Right lobe of liver (tissue), 6 donors: ENCODE data around the gene RCCD1. TPM values are rescaled to one million over a fixed set of nuclear protein-coding genes. Genes with fewer than 3 reads are reported as not detected.
A peak's percentile ranks its signal among the peaks of the same experiment; 100 is the strongest.

Experiments
- ATAC-seq, 4 donors: fragments of 200-7000 bp; cut with Tn5 transposase; one replicate each; pipeline ENCODE4 v1.9.1; 2020; ENCODE audit warnings: mild to moderate bottlenecking in 4 of 4, moderate library complexity in 4 of 4
- DNase-seq, 3 donors: peaks; one replicate each; pipeline ENCODE4 v3.0.0-alpha.2; 2020
- H3K27ac ChIP-seq, 3 donors: fragments of 200-600 bp; one replicate each; pipeline ENCODE4 v1.8.0; 2022
- H3K27me3 ChIP-seq, 2 donors: fragments of 200-600 bp; one replicate each; pipeline ENCODE4 v1.8.0; 2022
- H3K36me3 ChIP-seq, 4 donors: fragments of 200-600 bp; sonication (generic) in 1 of 4; one replicate each; pipeline versions ENCODE4 v1.5.1 to v1.8.0; 2017 to 2022; ENCODE audit warnings: control low read depth in 1 of 4
- H3K4me1 ChIP-seq, 4 donors: fragments of 200-600 bp; sonication (generic) in 1 of 4; one replicate each; pipeline versions ENCODE4 v1.5.1 to v1.8.0; 2017 to 2022; ENCODE audit warnings: control low read depth in 1 of 4
- H3K4me3 ChIP-seq, 3 donors: fragments of 200-600 bp; one replicate each; pipeline ENCODE4 v1.8.0; 2022
- H3K9me3 ChIP-seq, 4 donors: fragments of 200-600 bp; sonication (generic) in 1 of 4; one replicate each; pipeline versions ENCODE4 v1.5.1 to v1.8.0; 2017 to 2022; ENCODE audit warnings: control low read depth in 1 of 4
- POLR2A ChIP-seq: fragments of 450-650 bp; IDR thresholded peaks from one replicate; pipeline ENCODE4 v1.6.1; 2017; ENCODE audit warnings: antibody characterized with exemption, mild to moderate bottlenecking
- WGBS: methylation state at CpG from one replicate; pipeline ENCODE4 v1.1.6; 2018; ENCODE audit warnings: low coverage, low lambda C conversion rate; ENCODE audit not compliant: insufficient coverage; ENCODE audit errors: missing lambda C conversion rate; 5-methylcytosine and 5-hydroxymethylcytosine counted together
- intact Hi-C, 2 donors: fragments of 100-400 bp; cut with DNase I; formaldehyde crosslinking; loops; one replicate each; pipeline versions ENCODE4 v1.11.2 to v1.14.1; 2022
- total RNA-seq, 6 experiments: library from RNA; depleted of rRNA in 2 of 6; stranded (reverse); fragments of >200 nt in 2 of 6; fragmentation: NEBNext Ultra II Directional in 3 of 6; extraction: Animal tissue kit (Norgen Biotek cat#: 25700) in 3 of 6; gene quantifications; one replicate each; pipeline versions ENCODE4 v1.1.0 to v1.2.4, GENCODE V29; 2016 to 2023
- TF ChIP-seq, protein P1 (sequence below), 4 donors: fragments of 200-600 bp in 3 of 4; fragments of 450-650 bp in 1 of 4; IDR thresholded peaks; one replicate each; pipeline versions ENCODE4 v1.5.1 to v1.8.0; 2016 to 2022; ENCODE audit warnings: antibody characterized with exemption in 4 of 4, mild to moderate bottlenecking in 2 of 4
- donor health status: DM: no; HTN: yes; CAD: no.
- donor health status: DM: no; HTN: no; CAD: no.
- donor health status: DM: no; HTN: no; CAD: no.
- donor health status: DM: no; HTN: yes; CAD: no.
- donor health status: DM: no; HTN: yes; CAD: no.

Gene RCCD1
- total RNA-seq, 6 experiments from 2014 or later = 4.8 to 7.9 (median 6.6) TPM

DNA sequence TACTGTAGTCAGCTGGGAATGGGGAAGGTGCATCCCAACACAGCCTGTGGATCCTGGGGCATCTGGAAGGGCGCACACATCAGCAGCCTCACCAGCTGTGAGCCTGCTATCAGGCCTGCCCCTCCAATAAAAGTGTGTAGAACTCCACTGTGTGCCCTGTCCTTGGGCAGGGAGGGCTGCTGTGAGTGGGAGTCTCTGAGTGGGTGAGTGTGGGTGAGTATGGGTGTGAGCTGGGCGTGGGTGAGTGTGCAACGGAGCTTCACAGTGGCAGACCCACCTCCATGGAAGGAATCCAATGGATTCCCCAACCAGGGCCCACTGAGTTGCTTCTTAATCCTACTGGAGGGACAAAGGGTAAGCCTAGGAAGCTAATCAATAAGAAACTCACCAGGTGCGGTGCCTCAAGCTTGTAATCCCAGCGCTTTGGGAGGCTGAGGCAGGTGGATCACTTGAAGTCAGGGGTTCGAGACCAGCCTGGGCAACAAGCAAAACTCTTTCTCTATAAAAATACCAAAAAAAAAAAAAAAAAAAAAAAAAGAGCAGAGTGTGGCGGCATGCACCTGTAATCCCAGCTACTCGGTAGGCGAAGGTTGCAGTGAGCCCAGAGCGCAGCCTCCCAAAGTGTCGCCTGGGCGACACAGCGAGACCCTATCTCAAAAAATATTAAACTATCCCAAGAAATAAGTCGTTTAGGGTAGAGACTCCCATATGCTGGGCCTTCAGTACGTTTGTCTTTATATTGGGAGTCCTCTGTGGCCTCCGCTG, 555 bp upstream of the RCCD1 start:
- H3K27me3 ChIP-seq = no peaks in the 10 kb centered on the region
- H3K4me1 ChIP-seq = peaks cover 0 to 16% (median 6%) of the 10 kb centered on the region in 4 donors
- intact Hi-C loops = loop anchor here in 1 of 2 donors (10.0 kb wide), 1 partner anchor 81 kb away; no protein-coding TSS in a partner anchor
- DNase-seq (peak in 1 of 3 donors; percentile 46), ATAC-seq (no peak)
- no peak overlapping the region for H3K27ac ChIP-seq
- peak overlapping the region in 2 of 3 donors; percentile 57 to 69 for H3K4me3 ChIP-seq
- peaks cover 0 to 35% (median 5%) of the 10 kb centered on the region in 4 donors for H3K36me3 ChIP-seq
- 60% methylated on average over 2 of the region's 16 CpGs for WGBS
- H3K9me3 ChIP-seq = no peaks in the 10 kb centered on the region
- no peak for TF ChIP-seq POLR2A
- TF ChIP-seq, protein P1, sequence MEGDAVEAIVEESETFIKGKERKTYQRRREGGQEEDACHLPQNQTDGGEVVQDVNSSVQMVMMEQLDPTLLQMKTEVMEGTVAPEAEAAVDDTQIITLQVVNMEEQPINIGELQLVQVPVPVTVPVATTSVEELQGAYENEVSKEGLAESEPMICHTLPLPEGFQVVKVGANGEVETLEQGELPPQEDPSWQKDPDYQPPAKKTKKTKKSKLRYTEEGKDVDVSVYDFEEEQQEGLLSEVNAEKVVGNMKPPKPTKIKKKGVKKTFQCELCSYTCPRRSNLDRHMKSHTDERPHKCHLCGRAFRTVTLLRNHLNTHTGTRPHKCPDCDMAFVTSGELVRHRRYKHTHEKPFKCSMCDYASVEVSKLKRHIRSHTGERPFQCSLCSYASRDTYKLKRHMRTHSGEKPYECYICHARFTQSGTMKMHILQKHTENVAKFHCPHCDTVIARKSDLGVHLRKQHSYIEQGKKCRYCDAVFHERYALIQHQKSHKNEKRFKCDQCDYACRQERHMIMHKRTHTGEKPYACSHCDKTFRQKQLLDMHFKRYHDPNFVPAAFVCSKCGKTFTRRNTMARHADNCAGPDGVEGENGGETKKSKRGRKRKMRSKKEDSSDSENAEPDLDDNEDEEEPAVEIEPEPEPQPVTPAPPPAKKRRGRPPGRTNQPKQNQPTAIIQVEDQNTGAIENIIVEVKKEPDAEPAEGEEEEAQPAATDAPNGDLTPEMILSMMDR (IDR thresholded peaks at IDR 0.05) = no peak

DNA sequence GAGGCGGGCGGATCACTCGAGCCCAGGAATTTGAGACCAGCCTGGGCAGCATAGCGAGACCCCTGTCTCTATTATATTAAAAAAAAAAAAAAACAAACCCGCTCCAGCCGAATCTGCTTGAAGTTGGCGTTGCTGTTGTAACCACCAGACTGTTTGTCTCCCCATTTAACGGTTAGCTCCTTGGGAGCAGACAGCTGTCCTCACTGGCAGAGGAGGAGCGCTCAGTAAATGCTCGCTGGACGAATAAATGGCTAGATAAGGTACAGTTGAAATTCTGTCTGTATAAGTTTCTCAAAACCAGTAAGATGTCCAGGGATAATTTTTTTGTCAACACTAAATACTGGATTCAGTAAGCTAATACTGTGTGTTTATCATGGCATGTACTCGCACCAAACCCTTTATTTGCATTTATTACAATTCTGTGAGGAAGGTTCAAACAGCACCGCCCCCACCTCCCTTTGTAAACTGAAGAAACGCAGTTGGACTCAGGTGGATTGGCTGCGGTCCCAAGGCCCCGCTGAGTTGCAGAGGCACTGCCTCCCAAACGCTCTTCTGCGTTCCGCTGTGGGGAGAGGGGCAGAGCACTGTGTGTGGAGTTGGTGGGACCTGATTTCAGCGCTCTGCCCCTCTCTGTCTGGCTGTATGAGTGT, 1.1 kb downstream of the RCCD1 start:
- DNase-seq = no peak
- Histone ChIP-seq H3K27ac (no peak overlapping the region), H3K4me3 (peak overlapping the region; percentile 57 to 84 (median 69)), H3K27me3 (no peaks in the 10 kb centered on the region), H3K9me3 (no peaks in the 10 kb centered on the region), H3K4me1 (peaks cover 0 to 16% (median 6%) of the 10 kb centered on the region in 4 donors), H3K36me3 (peaks cover 0 to 20% (median 2%) of the 10 kb centered on the region in 4 donors)
- intact Hi-C loops = loop anchor here in 1 of 2 donors (10.0 kb wide), 1 partner anchor 79 kb away; no protein-coding TSS in a partner anchor
- WGBS = 39% methylated on average over 14 of the region's 20 CpGs
- ATAC-seq = no peak
- no peak for TF ChIP-seq POLR2A
- TF ChIP-seq, protein P1 (IDR thresholded peaks at IDR 0.05) = no peak

DNA sequence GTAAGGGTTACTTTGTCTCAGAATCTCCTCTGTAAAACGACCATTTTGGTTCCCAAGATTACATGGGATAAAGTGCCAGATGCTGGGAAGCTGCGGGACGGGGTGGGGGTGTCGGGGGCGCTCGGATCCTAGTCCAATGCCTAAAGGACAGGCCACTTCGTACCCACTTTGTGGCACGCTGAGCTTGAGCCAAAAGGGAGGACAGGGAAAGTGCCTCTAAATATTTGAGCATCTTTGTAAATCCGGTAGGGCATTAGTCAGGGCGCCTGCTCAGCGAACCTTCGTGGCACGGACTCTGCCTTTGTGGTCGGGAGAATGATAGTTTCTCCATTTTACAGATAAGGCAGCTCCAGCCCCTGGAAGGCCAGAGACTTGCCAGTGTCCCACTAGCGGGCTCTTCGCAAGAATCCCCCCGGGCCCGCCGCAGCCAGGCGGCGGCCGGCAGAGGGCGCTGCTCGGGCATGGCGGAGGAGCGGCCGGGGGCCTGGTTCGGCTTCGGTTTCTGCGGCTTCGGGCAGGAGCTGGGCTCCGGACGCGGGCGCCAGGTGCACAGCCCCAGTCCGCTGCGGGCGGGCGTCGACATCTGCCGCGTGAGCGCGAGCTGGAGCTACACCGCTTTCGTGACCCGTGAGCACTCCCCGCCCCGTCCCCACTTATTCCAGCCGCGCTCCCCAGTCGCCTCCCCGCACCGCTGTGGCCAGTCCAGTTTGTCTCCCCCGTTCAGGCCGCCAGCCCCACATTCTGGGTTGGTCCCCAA, 1.8 kb downstream of the RCCD1 start:
- intact Hi-C loops = loop anchor here in 1 of 2 donors (10.0 kb wide), 1 partner anchor 78 kb away; no protein-coding TSS in a partner anchor
- no peaks in the 10 kb centered on the region for H3K9me3 ChIP-seq
- ATAC-seq = peak; percentile 2 to 56 (median 32)
- no peak for TF ChIP-seq POLR2A
- TF ChIP-seq, protein P1 (IDR thresholded peaks at IDR 0.05) = peak; percentile 70 to 88 (median 82)
- H3K36me3 ChIP-seq = peaks cover 0 to 18% (median 3%) of the 10 kb centered on the region in 4 donors
- no peaks in the 10 kb centered on the region for H3K27me3 ChIP-seq
- WGBS = 13% methylated on average over 12 of the region's 56 CpGs
- H3K27ac ChIP-seq = no peak overlapping the region
- H3K4me3 ChIP-seq = peak overlapping the region; percentile 32 to 60 (median 49)
- peak; percentile 74 to 78 (median 74) for DNase-seq
- peaks cover 0 to 16% (median 6%) of the 10 kb centered on the region in 4 donors for H3K4me1 ChIP-seq
